ENCODE measurements around the gene PSG7. TPM values are rescaled to one million over a fixed set of nuclear protein-coding genes. Genes with fewer than 3 reads are reported as not detected.
"Not testable (repeated sequence)": the region's sequence is repeated elsewhere in the genome, so short reads cannot be mapped to it uniquely, and the experiment has no call there.

The PSG7 gene
- total and polyA plus RNA-seq, 12 donors: not detected

GRCh38 chr19:42919070-42919756 lies 17.8 kb downstream of the PSG7 start:
- H3K9me3 ChIP-seq (replicated peaks in 1 of 3): not testable (repeated sequence)

GRCh38 chr19:42918377-42919069 lies 18.5 kb downstream of the PSG7 start:
- 71 to 87% (median 77%) methylated on average over 14 to 15 of the region's 15 CpGs for WGBS, 4 donors
- H3K4me3 ChIP-seq; intact Hi-C loops (cut with DNase I); H3K27me3 ChIP-seq; DNase-seq; H3K27ac ChIP-seq; H3K4me1 ChIP-seq (replicated peaks in 1 of 2); H3K36me3 ChIP-seq (replicated peaks in 1 of 2); H3K9me3 ChIP-seq (replicated peaks in 1 of 3): not testable (repeated sequence)

More at GRCh38 chr19:42919070-42919756, 17.8 kb downstream of the PSG7 start:
- intact Hi-C loops (cut with DNase I); DNase-seq; H3K27ac ChIP-seq; H3K4me1 ChIP-seq (replicated peaks in 1 of 2); H3K4me3 ChIP-seq; H3K36me3 ChIP-seq (replicated peaks in 1 of 2); H3K27me3 ChIP-seq: not testable (repeated sequence)
- 63 to 76% (median 72%) methylated on average over 13 to 26 of the region's 26 CpGs for WGBS, 4 donors
- TF ChIP-seq CTCF (IDR thresholded peaks at IDR 0.05): peak in 1 of 6 experiments; percentile 7

- 40 to 82% (median 74%) methylated on average over 1 of the region's 1 CpG for WGBS, 4 donors
- intact Hi-C loops (cut with DNase I): not testable (repeated sequence)
Measured at GRCh38 chr19:42917634-42918033, 19.4 kb downstream of the PSG7 start, which contains the start of gene PSG6. PSG6 (minus strand) TSS chr19:42917894; CDS start chr19:42917792, 102 bp downstream.

GRCh38 chr19:42916931-42917330 lies 20.1 kb downstream of the PSG7 start:
- H3K27me3 ChIP-seq; H3K4me1 ChIP-seq (replicated peaks in 1 of 2); H3K36me3 ChIP-seq (replicated peaks in 1 of 2); DNase-seq; H3K4me3 ChIP-seq; H3K9me3 ChIP-seq (replicated peaks in 1 of 3); intact Hi-C loops (cut with DNase I); H3K27ac ChIP-seq: not testable (repeated sequence)
- 80 to 90% (median 84%) methylated on average over 1 of the region's 1 CpG for WGBS, 4 donors

More at GRCh38 chr19:42917634-42918033, 19.4 kb downstream of the PSG7 start, which contains the start of gene PSG6:
- not testable (repeated sequence) for H3K27ac ChIP-seq; H3K4me1 ChIP-seq (replicated peaks in 1 of 2); H3K9me3 ChIP-seq (replicated peaks in 1 of 3); H3K4me3 ChIP-seq; H3K36me3 ChIP-seq (replicated peaks in 1 of 2); H3K27me3 ChIP-seq; DNase-seq

- H3K36me3 ChIP-seq (replicated peaks in 1 of 2); H3K27ac ChIP-seq; H3K9me3 ChIP-seq (replicated peaks in 1 of 3); H3K4me1 ChIP-seq (replicated peaks in 1 of 2); DNase-seq; H3K27me3 ChIP-seq; intact Hi-C loops (cut with DNase I); H3K4me3 ChIP-seq: not testable (repeated sequence)
- 73 to 81% (median 77%) methylated on average over 5 of the region's 5 CpGs for WGBS, 4 donors
Measured at GRCh38 chr19:42913516-42913915, 23.5 kb downstream of the PSG7 start.

- 80 to 88% (median 83%) methylated on average over 4 of the region's 4 CpGs for WGBS, 4 donors
Measured at GRCh38 chr19:42912941-42913340, 24.1 kb downstream of the PSG7 start.

GRCh38 chr19:42911731-42912130 lies 25.3 kb downstream of the PSG7 start:
- 68 to 78% (median 74%) methylated on average over 5 of the region's 5 CpGs for WGBS, 4 donors
- DNase-seq; H3K27ac ChIP-seq; H3K36me3 ChIP-seq (replicated peaks in 1 of 2); intact Hi-C loops (cut with DNase I); H3K9me3 ChIP-seq (replicated peaks in 1 of 3); H3K4me1 ChIP-seq (replicated peaks in 1 of 2); H3K27me3 ChIP-seq; H3K4me3 ChIP-seq: not testable (repeated sequence)

More at GRCh38 chr19:42912941-42913340, 24.1 kb downstream of the PSG7 start:
- H3K9me3 ChIP-seq (replicated peaks in 1 of 3); H3K27ac ChIP-seq; H3K27me3 ChIP-seq; DNase-seq; H3K4me1 ChIP-seq (replicated peaks in 1 of 2); H3K4me3 ChIP-seq; intact Hi-C loops (cut with DNase I); H3K36me3 ChIP-seq (replicated peaks in 1 of 2): not testable (repeated sequence)

GRCh38 chr19:42906162-42906561 lies 30.8 kb downstream of the PSG7 start:
- H3K4me1 ChIP-seq (replicated peaks in 1 of 2); H3K36me3 ChIP-seq (replicated peaks in 1 of 2); DNase-seq; H3K9me3 ChIP-seq (replicated peaks in 1 of 3); H3K27ac ChIP-seq; H3K4me3 ChIP-seq; H3K27me3 ChIP-seq; intact Hi-C loops (cut with DNase I): not testable (repeated sequence)
- WGBS, 4 donors: 53 to 67% (median 65%) methylated on average over 3 to 5 of the region's 5 CpGs

- H3K27ac ChIP-seq; H3K9me3 ChIP-seq (replicated peaks in 1 of 3); H3K27me3 ChIP-seq; H3K36me3 ChIP-seq (replicated peaks in 1 of 2); H3K4me1 ChIP-seq (replicated peaks in 1 of 2); DNase-seq; intact Hi-C loops (cut with DNase I); H3K4me3 ChIP-seq: not testable (repeated sequence)
- WGBS, 4 donors: 71 to 74% (median 73%) methylated on average over 4 of the region's 4 CpGs
Measured at GRCh38 chr19:42900561-42900960, 36.4 kb downstream of the PSG7 start.

- H3K27ac ChIP-seq; H3K4me1 ChIP-seq (replicated peaks in 1 of 2); H3K36me3 ChIP-seq (replicated peaks in 1 of 2); DNase-seq; H3K4me3 ChIP-seq; H3K27me3 ChIP-seq; intact Hi-C loops (cut with DNase I); H3K9me3 ChIP-seq (replicated peaks in 1 of 3): not testable (repeated sequence)
- WGBS, 4 donors: 74 to 79% (median 78%) methylated on average over 7 to 12 of the region's 12 CpGs
Measured at GRCh38 chr19:42899674-42900073, 37.3 kb downstream of the PSG7 start.

Measured in adrenal gland (tissue), 12 donors.